KOPT-K1 (cell line): ENCODE measurements around the gene GUCA1A.
"Not testable (repeated sequence)": the region's sequence is repeated elsewhere in the genome, so short reads cannot be mapped to it uniquely, and the experiment has no call there.

Experiments
- H3K27ac ChIP-seq: fragments of 200-600 bp; sonication (generic); 2 replicates; pipeline ENCODE4 v1.5.1; 2016; ENCODE audit warnings: antibody characterized with exemption, mild to moderate bottlenecking, low read depth, low read length; ENCODE audit not compliant: poor library complexity, severe bottlenecking
- H3K36me3 ChIP-seq: fragments of 200-600 bp; sonication (generic); 2 replicates; pipeline ENCODE4 v1.5.1; 2017; ENCODE audit warnings: antibody characterized with exemption, mild to moderate bottlenecking, low read length, moderate library complexity; ENCODE audit not compliant: insufficient read depth
- H3K9me3 ChIP-seq: fragments of 200-600 bp; sonication (generic); 2 replicates; pipeline ENCODE4 v1.5.1; 2017; ENCODE audit warnings: antibody characterized with exemption, low read length, mild to moderate bottlenecking; ENCODE audit not compliant: insufficient read depth, poor library complexity, severe bottlenecking

GUCA1A gene

GRCh38 chr6:42138630-42139619 lies 34.2 kb upstream of the GUCA1A start:
- no peaks in the 10 kb centered on the region for H3K9me3 ChIP-seq
- no peaks in the 10 kb centered on the region for H3K36me3 ChIP-seq
- H3K27ac ChIP-seq, result no peak overlapping the region

GRCh38 chr6:42140032-42140431 lies 33.1 kb upstream of the GUCA1A start:
- H3K27ac ChIP-seq, result no peak overlapping the region
- H3K9me3 ChIP-seq, result no peaks in the 10 kb centered on the region
- no peaks in the 10 kb centered on the region for H3K36me3 ChIP-seq

GRCh38 chr6:42140756-42141602 lies 32.2 kb upstream of the GUCA1A start:
- no peak overlapping the region for H3K27ac ChIP-seq
- no peaks in the 10 kb centered on the region for H3K36me3 ChIP-seq
- H3K9me3 ChIP-seq, result no peaks in the 10 kb centered on the region

GRCh38 chr6:42141603-42142117 lies 31.5 kb upstream of the GUCA1A start:
- no peaks in the 10 kb centered on the region for H3K36me3 ChIP-seq
- no peaks in the 10 kb centered on the region for H3K9me3 ChIP-seq
- no peak overlapping the region for H3K27ac ChIP-seq

- H3K27ac ChIP-seq, result no peak within 1 kb of the TSS
- no peaks in the 10 kb centered on the region for H3K36me3 ChIP-seq
- H3K9me3 ChIP-seq, result no peaks in the 10 kb centered on the region
Observed at GRCh38 chr6:42142118-42142835, 30.9 kb upstream of the GUCA1A start, which contains the start of gene C6orf132. Gene C6orf132 (minus strand): TSS chr6:42142620. CDS start chr6:42142444, 176 bp downstream.

GRCh38 chr6:42147138-42147562 lies 26.0 kb upstream of the GUCA1A start:
- no peaks in the 10 kb centered on the region for H3K9me3 ChIP-seq
- H3K27ac ChIP-seq, result no peak overlapping the region
- H3K36me3 ChIP-seq, result no peaks in the 10 kb centered on the region

- Histone ChIP-seq H3K27ac (no peak overlapping the region), H3K9me3 (no peaks in the 10 kb centered on the region), H3K36me3 (no peaks in the 10 kb centered on the region)
Observed at GRCh38 chr6:42148058-42148457, 25.1 kb upstream of the GUCA1A start.

- H3K27ac ChIP-seq, result no peak overlapping the region
- no peaks in the 10 kb centered on the region for H3K36me3 ChIP-seq
- no peaks in the 10 kb centered on the region for H3K9me3 ChIP-seq
Observed at GRCh38 chr6:42150254-42150653, 22.9 kb upstream of the GUCA1A start.

- Histone ChIP-seq H3K27ac (no peak overlapping the region), H3K36me3 (no peaks in the 10 kb centered on the region), H3K9me3 (no peaks in the 10 kb centered on the region)
Observed at GRCh38 chr6:42152024-42152423, 21.1 kb upstream of the GUCA1A start.

- not testable (repeated sequence) for H3K27ac ChIP-seq, H3K9me3 ChIP-seq, H3K36me3 ChIP-seq
Observed at GRCh38 chr6:42152528-42153213, 20.5 kb upstream of the GUCA1A start.

- no peaks in the 10 kb centered on the region for H3K9me3 ChIP-seq
- no peak overlapping the region for H3K27ac ChIP-seq
- no peaks in the 10 kb centered on the region for H3K36me3 ChIP-seq
Observed at GRCh38 chr6:42153921-42154320, 19.2 kb upstream of the GUCA1A start.

GRCh38 chr6:42154461-42155209 lies 18.5 kb upstream of the GUCA1A start:
- Histone ChIP-seq H3K9me3 (no peaks in the 10 kb centered on the region), H3K27ac (no peak overlapping the region)

GRCh38 chr6:42155293-42155692 lies 17.9 kb upstream of the GUCA1A start:
- Histone ChIP-seq H3K27ac (no peak overlapping the region), H3K36me3 (no peaks in the 10 kb centered on the region)

More at GRCh38 chr6:42154461-42155209, 18.5 kb upstream of the GUCA1A start:
- no peaks in the 10 kb centered on the region for H3K36me3 ChIP-seq

More at GRCh38 chr6:42155293-42155692, 17.9 kb upstream of the GUCA1A start:
- no peaks in the 10 kb centered on the region for H3K9me3 ChIP-seq
